OCI-LY7 (cell line): Measurements from ENCODE around the gene NAALADL2.
"Not testable (repeated sequence)": the region's sequence is repeated elsewhere in the genome, so short reads cannot be mapped to it uniquely, and the experiment has no call there.

Experiments
- EZH2phosphoT487 ChIP-seq: fragments of 200-600 bp; sonication (generic); IDR thresholded peaks from 2 replicates; pipeline ENCODE4 v1.6.1; 2018; ENCODE audit warnings: low read depth, borderline replicate concordance, mild to moderate bottlenecking, mixed run types, antibody characterized with exemption, low read length, moderate library complexity, mixed read lengths
- TF ChIP-seq, protein P1 (sequence below): fragments of 200-600 bp; sonication (generic); conservative IDR thresholded peaks from 2 replicates; pipeline ENCODE4 v1.5.1; 2014; ENCODE audit warnings: mild to moderate bottlenecking, antibody characterized with exemption, low read length, moderate library complexity, mixed read lengths

DNA sequence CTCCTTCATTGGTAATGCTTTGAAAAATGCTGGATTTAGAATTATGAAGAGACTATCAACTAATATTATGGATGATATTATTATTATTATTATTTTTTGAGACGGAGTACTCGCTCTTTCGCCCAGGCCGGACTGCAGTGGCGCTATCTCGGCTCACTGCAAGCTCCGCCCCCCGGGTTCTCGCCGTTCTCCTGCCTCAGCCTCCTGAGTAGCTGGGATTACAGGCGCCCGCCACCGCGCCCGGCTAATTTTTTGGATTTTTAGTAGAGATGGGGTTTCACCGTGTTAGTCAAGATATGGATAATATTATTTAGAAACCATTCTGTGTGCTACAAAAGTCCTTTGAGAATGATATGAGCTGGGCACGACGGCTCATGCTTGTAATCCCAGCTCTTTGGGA lies 512.1 kb downstream of the NAALADL2 start:
- TF ChIP-seq, protein P1, sequence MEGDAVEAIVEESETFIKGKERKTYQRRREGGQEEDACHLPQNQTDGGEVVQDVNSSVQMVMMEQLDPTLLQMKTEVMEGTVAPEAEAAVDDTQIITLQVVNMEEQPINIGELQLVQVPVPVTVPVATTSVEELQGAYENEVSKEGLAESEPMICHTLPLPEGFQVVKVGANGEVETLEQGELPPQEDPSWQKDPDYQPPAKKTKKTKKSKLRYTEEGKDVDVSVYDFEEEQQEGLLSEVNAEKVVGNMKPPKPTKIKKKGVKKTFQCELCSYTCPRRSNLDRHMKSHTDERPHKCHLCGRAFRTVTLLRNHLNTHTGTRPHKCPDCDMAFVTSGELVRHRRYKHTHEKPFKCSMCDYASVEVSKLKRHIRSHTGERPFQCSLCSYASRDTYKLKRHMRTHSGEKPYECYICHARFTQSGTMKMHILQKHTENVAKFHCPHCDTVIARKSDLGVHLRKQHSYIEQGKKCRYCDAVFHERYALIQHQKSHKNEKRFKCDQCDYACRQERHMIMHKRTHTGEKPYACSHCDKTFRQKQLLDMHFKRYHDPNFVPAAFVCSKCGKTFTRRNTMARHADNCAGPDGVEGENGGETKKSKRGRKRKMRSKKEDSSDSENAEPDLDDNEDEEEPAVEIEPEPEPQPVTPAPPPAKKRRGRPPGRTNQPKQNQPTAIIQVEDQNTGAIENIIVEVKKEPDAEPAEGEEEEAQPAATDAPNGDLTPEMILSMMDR: not testable (repeated sequence)
- TF ChIP-seq EZH2phosphoT487: not testable (repeated sequence)
